MM.1S (cell line): ENCODE data around the gene RAI1.

Experiments
- DNase-seq: peaks from one replicate; pipeline ENCODE4 v3.0.0-alpha.2; 2015
- H2AFZ ChIP-seq: fragments of 300-600 bp; sonication (generic); 2 replicates; pipeline ENCODE4 v1.6.0; 2016; ENCODE audit warnings: antibody characterized with exemption, low read length
- H3F3A ChIP-seq: fragments of 300-600 bp; sonication (generic); 2 replicates; pipeline ENCODE4 v1.6.1; 2016; ENCODE audit warnings: mild to moderate bottlenecking, antibody characterized with exemption, low read length, moderate library complexity, mixed read lengths; ENCODE audit not compliant: insufficient read depth
- H3K27ac ChIP-seq: fragments of 300-600 bp; sonication (generic); 2 replicates; pipeline ENCODE4 v1.5.1; 2016; ENCODE audit warnings: mild to moderate bottlenecking, low read length
- H3K27me3 ChIP-seq: fragments of 300-600 bp; sonication (generic); replicated peaks from 2 replicates; pipeline ENCODE4 v1.6.0; 2016; ENCODE audit warnings: low read length; ENCODE audit not compliant: insufficient read depth
- H3K36me3 ChIP-seq: fragments of 300-600 bp; sonication (generic); replicated peaks from 2 replicates; pipeline ENCODE4 v1.6.1; 2016; ENCODE audit warnings: mild to moderate bottlenecking, low read length, mixed read lengths; ENCODE audit not compliant: insufficient read depth
- H3K4me1 ChIP-seq: fragments of 300-600 bp; sonication (generic); 2 replicates; pipeline ENCODE4 v1.6.1; 2016; ENCODE audit warnings: low read length, mixed read lengths
- H3K4me2 ChIP-seq: fragments of 300-600 bp; sonication (generic); 2 replicates; pipeline ENCODE4 v1.6.0; 2016; ENCODE audit warnings: low read depth, low read length
- H3K4me3 ChIP-seq: fragments of 300-600 bp; sonication (generic); 2 replicates; pipeline ENCODE4 v1.5.1; 2016; ENCODE audit warnings: low read length, mixed read lengths
- H3K79me2 ChIP-seq: fragments of 300-600 bp; sonication (generic); 2 replicates; pipeline ENCODE4 v1.6.1; 2016; ENCODE audit warnings: mixed run types, low read length, mixed read lengths
- H3K9ac ChIP-seq: fragments of 300-600 bp; sonication (generic); 2 replicates; pipeline ENCODE4 v1.6.1; 2016; ENCODE audit warnings: low read length, mixed read lengths
- H3K9me2 ChIP-seq: fragments of 300-600 bp; sonication (generic); replicated peaks from 2 replicates; pipeline ENCODE4 v1.6.1; 2016; ENCODE audit warnings: mild to moderate bottlenecking, low read length, mixed read lengths; ENCODE audit not compliant: insufficient read depth
- H3K9me3 ChIP-seq: fragments of 300-600 bp; sonication (generic); replicated peaks from 2 replicates; pipeline ENCODE4 v1.6.1; 2016; ENCODE audit warnings: mild to moderate bottlenecking, low read length, mixed read lengths; ENCODE audit not compliant: insufficient read depth
- H4K20me1 ChIP-seq: fragments of 300-600 bp; sonication (generic); 2 replicates; pipeline ENCODE4 v1.6.1; 2016; ENCODE audit warnings: mild to moderate bottlenecking, low read length, moderate library complexity, mixed read lengths; ENCODE audit not compliant: insufficient read depth
- EZH2 ChIP-seq: fragments of 300-600 bp; sonication (generic); optimal IDR thresholded peaks from 2 replicates; pipeline ENCODE3; 2017; ENCODE audit warnings: low read depth, mild to moderate bottlenecking, antibody characterized with exemption, low read length, mixed read lengths
- EZH2phosphoT487 ChIP-seq: fragments of 300-600 bp; sonication (generic); IDR thresholded peaks from 2 replicates; pipeline ENCODE4 v1.6.1; 2018; ENCODE audit warnings: antibody characterized with exemption, low read length
- TF ChIP-seq, protein P1 (sequence below): fragments of 300-600 bp; sonication (generic); IDR thresholded peaks from 2 replicates; pipeline ENCODE4 v1.5.1; 2016; ENCODE audit warnings: antibody characterized with exemption, low read length, mixed read lengths

Gene RAI1

DNA sequence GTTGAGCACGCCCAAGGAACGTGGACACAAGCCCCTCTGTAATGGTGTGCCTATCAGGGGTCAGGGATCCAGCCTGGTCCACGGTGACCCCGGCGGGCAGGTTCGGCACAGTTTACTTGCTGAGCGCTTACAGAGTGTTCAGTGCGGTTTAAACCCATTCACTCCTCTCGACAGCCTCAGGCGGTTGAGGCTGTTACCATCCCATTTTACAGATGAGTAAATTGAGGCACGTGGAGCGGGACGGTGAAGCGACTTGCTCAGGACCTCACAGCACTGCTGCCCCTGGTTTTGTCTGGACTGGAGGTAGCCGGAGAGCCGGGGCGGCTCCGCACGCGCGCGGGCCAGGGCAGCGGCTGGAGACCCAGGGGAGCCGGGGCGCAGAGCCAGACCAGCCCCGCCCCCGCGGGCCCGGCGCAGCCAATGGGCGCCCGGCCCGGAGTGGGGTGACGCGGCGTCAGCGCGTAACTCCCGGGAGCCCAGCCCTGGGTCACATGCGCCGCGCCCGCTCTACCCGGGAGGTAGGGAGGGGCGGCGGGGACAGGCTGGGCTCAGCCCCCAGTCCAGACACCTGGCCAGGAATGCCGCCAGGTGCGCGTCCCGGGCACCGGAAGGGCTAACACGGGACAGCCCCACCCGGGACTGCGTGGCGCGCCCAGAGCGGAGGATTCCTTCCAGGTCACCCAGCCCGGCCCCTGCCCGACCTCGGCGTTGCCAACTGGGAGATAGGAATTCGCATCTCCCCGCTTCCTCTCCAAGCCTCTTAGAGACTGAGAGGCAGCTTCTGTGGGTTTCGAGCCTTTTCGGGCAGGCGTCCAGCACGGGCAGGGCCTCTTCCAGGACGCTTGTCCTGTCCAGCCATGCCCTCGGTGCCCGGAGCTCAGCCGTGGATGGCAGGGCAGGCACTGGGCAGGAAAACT lies 158.8 kb downstream of the RAI1 start:
- peak overlapping the region; percentile 66 for H3K4me3 ChIP-seq
- no peaks in the 10 kb centered on the region for H4K20me1 ChIP-seq
- H3K36me3 ChIP-seq = no peaks in the 10 kb centered on the region
- H2AFZ ChIP-seq = peak overlapping the region; percentile 58
- no peak for TF ChIP-seq EZH2phosphoT487
- no peak for TF ChIP-seq EZH2
- TF ChIP-seq, protein P1, sequence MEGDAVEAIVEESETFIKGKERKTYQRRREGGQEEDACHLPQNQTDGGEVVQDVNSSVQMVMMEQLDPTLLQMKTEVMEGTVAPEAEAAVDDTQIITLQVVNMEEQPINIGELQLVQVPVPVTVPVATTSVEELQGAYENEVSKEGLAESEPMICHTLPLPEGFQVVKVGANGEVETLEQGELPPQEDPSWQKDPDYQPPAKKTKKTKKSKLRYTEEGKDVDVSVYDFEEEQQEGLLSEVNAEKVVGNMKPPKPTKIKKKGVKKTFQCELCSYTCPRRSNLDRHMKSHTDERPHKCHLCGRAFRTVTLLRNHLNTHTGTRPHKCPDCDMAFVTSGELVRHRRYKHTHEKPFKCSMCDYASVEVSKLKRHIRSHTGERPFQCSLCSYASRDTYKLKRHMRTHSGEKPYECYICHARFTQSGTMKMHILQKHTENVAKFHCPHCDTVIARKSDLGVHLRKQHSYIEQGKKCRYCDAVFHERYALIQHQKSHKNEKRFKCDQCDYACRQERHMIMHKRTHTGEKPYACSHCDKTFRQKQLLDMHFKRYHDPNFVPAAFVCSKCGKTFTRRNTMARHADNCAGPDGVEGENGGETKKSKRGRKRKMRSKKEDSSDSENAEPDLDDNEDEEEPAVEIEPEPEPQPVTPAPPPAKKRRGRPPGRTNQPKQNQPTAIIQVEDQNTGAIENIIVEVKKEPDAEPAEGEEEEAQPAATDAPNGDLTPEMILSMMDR = no peak
- H3K4me2 ChIP-seq = peak overlapping the region; percentile 96
- peak; percentile 90 for DNase-seq
- no peaks in the 10 kb centered on the region for H3K27me3 ChIP-seq
- peaks cover 41% of the 10 kb centered on the region for H3K4me1 ChIP-seq
- H3F3A ChIP-seq = peaks cover 10% of the 10 kb centered on the region
- no peaks in the 10 kb centered on the region for H3K9me2 ChIP-seq
- peak overlapping the region; percentile 77 for H3K27ac ChIP-seq
- no peaks in the 10 kb centered on the region for H3K9me3 ChIP-seq
- H3K9ac ChIP-seq = peak overlapping the region; percentile 84
- H3K79me2 ChIP-seq = peaks cover 10% of the 10 kb centered on the region

DNA sequence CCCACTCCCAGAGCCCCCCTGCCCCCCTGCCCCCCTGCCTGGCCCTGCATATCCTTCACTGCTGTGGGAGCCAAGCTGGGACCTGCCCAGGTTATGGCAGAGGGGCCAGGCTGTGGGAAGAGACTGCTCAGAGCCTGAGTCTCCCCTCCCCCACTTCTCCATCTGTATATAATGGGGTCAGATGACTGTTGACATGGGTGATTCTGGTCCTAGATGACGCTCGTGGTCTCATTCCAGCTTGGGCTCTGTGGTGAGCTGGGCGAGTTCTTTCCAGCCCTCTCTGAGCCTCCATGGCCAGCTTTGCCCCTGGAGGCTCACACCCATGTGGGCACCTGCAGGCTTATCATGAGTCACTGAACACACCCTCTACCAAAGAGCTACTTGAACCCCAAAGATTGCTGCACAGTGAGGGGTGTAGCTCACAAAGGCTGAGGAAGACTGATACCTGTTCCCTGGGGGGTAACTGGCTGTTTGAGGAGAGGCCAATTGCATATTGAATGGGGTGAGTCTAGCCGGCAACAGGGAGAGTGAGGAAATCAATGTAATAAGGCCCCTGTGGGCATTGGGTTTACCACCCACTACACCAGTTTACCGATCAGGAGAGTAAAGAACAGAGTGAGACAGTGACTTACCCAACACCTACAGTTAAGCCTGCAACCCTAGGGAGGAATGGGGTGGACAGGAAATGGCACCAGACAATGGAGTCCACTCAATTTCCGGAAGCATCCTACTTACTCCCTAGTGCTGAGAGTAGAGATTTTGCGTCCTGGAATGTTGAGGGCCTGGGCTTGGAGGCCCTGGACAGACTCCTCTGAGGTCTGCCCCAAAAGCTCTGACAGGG lies 159.7 kb downstream of the RAI1 start:
- DNase-seq = no peak
- no peaks in the 10 kb centered on the region for H4K20me1 ChIP-seq
- H3K36me3 ChIP-seq = no peaks in the 10 kb centered on the region
- H3K4me3 ChIP-seq = no peak overlapping the region; the same call in 1 of the 2 replicates
- H3K4me2 ChIP-seq = peak overlapping the region; percentile 96
- peaks cover 32% of the 10 kb centered on the region for H3K4me1 ChIP-seq
- peak overlapping the region; percentile 82; the same call in 1 of the 2 replicates for H3K9ac ChIP-seq
- peaks cover 10% of the 10 kb centered on the region for H3F3A ChIP-seq
- H3K79me2 ChIP-seq = peaks cover under 1% of the 10 kb centered on the region
- H2AFZ ChIP-seq = no peak overlapping the region
- no peaks in the 10 kb centered on the region for H3K9me3 ChIP-seq
- TF ChIP-seq, protein P1 = no peak
- TF ChIP-seq EZH2phosphoT487 (no peak), EZH2 (no peak)
- peak overlapping the region; percentile 77; the same call in 1 of the 2 replicates for H3K27ac ChIP-seq
- H3K9me2 ChIP-seq = no peaks in the 10 kb centered on the region
- H3K27me3 ChIP-seq = no peaks in the 10 kb centered on the region

DNA sequence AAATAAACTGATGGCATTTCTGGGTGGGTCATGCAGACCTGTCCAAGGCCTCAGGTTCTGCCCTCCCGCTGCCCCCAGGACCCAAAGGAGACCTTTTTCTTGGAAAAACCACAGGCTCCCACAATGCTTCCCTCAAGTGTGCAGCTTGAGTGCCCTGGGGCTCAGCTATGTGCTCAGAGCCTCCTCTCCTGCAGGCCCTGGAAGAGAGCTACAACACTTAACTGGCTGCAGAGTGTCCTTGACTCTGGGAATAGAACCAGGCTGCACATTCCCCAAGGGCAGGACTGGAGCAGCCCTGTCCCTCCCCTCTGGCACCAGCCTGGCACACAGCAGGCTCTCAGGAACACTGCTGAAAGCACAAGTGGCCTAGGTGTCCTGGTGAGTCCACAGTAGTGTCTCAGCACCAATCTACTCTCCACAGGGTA lies 160.4 kb downstream of the RAI1 start:
- Histone ChIP-seq H3K4me3 (no peak overlapping the region), H3K9ac (no peak overlapping the region), H3K79me2 (no peaks in the 10 kb centered on the region), H3K27ac (no peak overlapping the region), H3K4me1 (peaks cover 31% of the 10 kb centered on the region), H3K4me2 (no peak overlapping the region), H3K27me3 (no peaks in the 10 kb centered on the region), H3F3A (peaks cover 10% of the 10 kb centered on the region), H3K9me2 (no peaks in the 10 kb centered on the region), H3K9me3 (no peaks in the 10 kb centered on the region), H4K20me1 (no peaks in the 10 kb centered on the region), H2AFZ (no peak overlapping the region), H3K36me3 (no peaks in the 10 kb centered on the region)
- DNase-seq = no peak
- TF ChIP-seq EZH2 = no peak
- TF ChIP-seq, protein P1 = no peak
- TF ChIP-seq EZH2phosphoT487 = no peak
